GM10266 (cell line): ENCODE results near the gene ZNF80.
"Not testable (repeated sequence)": the region's sequence is repeated elsewhere in the genome, so short reads cannot be mapped to it uniquely, and the experiment has no call there.

Experiments
- DNase-seq: peaks from one replicate; pipeline ENCODE4 v3.0.0; 2012; ENCODE audit errors: extremely low spot score
- TF ChIP-seq, protein P1 (sequence below): IDR thresholded peaks from 2 replicates; pipeline ENCODE4 v1.5.1; 2012; ENCODE audit warnings: mild to moderate bottlenecking, low read depth; ENCODE audit not compliant: control insufficient read depth, insufficient read depth; ENCODE audit errors: missing control alignments

Gene ZNF80

GRCh38 chr3:114237478-114237877 lies at the start of gene ZNF80:
ZNF80 (minus strand) TSS chr3:114237578; CDS start chr3:114237074, 504 bp downstream.
- DNase-seq: not testable (repeated sequence)

- TF ChIP-seq, protein P1, sequence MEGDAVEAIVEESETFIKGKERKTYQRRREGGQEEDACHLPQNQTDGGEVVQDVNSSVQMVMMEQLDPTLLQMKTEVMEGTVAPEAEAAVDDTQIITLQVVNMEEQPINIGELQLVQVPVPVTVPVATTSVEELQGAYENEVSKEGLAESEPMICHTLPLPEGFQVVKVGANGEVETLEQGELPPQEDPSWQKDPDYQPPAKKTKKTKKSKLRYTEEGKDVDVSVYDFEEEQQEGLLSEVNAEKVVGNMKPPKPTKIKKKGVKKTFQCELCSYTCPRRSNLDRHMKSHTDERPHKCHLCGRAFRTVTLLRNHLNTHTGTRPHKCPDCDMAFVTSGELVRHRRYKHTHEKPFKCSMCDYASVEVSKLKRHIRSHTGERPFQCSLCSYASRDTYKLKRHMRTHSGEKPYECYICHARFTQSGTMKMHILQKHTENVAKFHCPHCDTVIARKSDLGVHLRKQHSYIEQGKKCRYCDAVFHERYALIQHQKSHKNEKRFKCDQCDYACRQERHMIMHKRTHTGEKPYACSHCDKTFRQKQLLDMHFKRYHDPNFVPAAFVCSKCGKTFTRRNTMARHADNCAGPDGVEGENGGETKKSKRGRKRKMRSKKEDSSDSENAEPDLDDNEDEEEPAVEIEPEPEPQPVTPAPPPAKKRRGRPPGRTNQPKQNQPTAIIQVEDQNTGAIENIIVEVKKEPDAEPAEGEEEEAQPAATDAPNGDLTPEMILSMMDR: no peak
- no peak for DNase-seq
Measured at GRCh38 chr3:114286266-114286665, 48.9 kb upstream of the ZNF80 start.

GRCh38 chr3:114285648-114286230 lies 48.4 kb upstream of the ZNF80 start:
- TF ChIP-seq, protein P1: no peak
- no peak for DNase-seq

- TF ChIP-seq, protein P1: no peak
- DNase-seq: no peak
Measured at GRCh38 chr3:114284644-114285043, 47.3 kb upstream of the ZNF80 start.

- not testable (repeated sequence) for DNase-seq
Measured at GRCh38 chr3:114276856-114277255, 39.5 kb upstream of the ZNF80 start.

- DNase-seq: no peak
- TF ChIP-seq, protein P1: no peak
Measured at GRCh38 chr3:114274929-114275328, 37.6 kb upstream of the ZNF80 start.

GRCh38 chr3:114272271-114272670 lies 34.9 kb upstream of the ZNF80 start:
- TF ChIP-seq, protein P1: no peak
- DNase-seq: no peak

DNA sequence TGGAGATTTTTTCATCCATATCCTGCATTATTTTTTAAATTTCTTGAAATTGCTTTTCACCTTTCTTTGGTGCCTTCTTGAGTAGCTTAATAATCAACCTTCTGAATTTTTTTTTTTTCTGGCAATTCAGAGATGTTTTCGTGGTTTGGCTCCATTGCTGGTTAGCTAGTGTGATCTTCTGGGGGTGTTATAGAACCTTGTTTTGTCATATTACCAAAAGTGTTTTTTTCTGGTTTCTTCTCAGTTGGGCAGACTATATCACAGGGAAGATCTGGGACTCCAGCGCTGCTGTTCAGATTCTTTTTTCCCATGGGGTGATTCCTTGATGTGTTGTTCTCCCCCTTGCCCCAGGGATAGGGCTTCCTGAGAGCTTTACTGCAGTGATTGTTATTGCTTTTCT lies 32.6 kb upstream of the ZNF80 start:
- TF ChIP-seq, protein P1: no peak
- no peak for DNase-seq

DNA sequence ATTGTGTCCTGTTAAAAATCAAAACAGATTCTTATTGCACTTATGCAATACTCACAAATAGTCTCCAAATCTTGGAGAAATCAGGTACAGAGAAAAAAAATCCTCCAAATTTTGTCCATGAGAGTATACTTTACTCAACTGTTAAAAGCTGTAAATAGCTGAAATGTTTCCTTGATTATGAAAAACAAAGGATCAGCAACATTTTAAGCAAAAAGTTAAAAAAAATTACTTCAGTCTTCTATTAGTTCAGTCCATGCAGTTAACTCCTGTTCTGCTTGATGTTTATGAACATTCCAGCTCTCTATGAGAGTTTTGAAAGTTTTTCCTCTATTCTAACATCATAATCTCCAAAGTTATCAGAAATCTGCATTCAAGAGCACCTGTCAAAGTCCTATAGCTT lies 22.8 kb upstream of the ZNF80 start:
- no peak for DNase-seq
- TF ChIP-seq, protein P1: no peak
